Measurements from ENCODE around the gene CATSPER3.

DNA sequence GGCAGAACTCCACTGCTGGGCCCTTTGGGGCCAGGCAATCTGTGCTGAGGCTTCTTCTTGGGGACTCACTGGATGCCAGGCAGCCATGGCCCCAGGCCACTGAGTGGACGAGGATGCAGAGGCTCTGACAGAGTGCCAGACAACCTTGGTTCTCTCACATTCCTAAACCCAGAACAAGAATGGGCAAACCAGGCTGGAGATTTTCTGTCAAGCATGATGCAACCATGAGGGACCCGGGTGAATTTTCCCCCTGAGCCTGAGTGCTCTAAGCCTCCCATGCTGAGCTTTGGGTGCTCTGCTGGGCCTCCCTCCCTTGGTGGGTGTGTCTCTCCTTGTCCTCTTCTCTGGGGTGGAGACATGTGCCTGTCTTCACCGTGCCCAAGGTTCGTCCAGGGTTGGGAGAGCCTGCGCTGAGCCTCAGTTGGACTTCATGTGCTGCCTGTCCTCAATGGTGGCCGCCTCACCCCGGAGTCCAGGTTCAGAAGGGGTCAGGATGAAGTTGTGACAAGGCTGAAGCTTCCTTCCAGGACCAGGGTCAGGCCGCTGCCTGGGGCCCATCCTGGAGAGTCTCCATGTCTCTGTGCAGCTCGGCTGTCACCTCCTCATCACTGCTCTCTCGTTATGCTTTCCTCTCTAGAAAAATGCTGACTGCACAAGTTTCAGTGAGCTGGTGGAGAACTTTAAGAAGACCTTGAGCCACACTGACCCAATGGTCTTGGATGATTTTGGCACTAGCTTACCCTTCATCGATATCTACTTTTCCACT is 42.2 kb downstream of the CATSPER3 start:
- no peak for TF ChIP-seq CTCF (IDR thresholded peaks at IDR 0.05)
- TF ChIP-seq ZFX (IDR thresholded peaks at IDR 0.05; ENCODE audit: borderline replicate concordance), result no peak

All from 22Rv1 (cell line).